ENCODE measurements around the gene TCF7L1. TPM values are rescaled to one million over a fixed set of nuclear protein-coding genes. Genes with fewer than 3 reads are reported as not detected.
"Not testable (repeated sequence)": the region's sequence is repeated elsewhere in the genome, so short reads cannot be mapped to it uniquely, and the experiment has no call there.

The TCF7L1 gene
- total RNA-seq, 2 experiments from 2014 or later = not detected

GRCh38 chr2:85326406-85327159 lies 193.4 kb downstream of the TCF7L1 start:
- Mint-ChIP-seq H3K27me3 (ENCODE audit: low read depth) (no peaks in the 10 kb centered on the region), H3K4me1 (ENCODE audit: low read depth) (peaks cover 49% of the 10 kb centered on the region), H3K27ac (peak overlapping the region; percentile 100), H3K36me3 (ENCODE audit: low read depth) (peaks cover 63% of the 10 kb centered on the region), H3K4me3 (peak overlapping the region; percentile 97), H3K9me3 (ENCODE audit: insufficient read depth) (no peaks in the 10 kb centered on the region)
- ChIA-PET POLR2A (interaction anchor here (0.5 to 2.8 kb wide), 36 partner anchors 8 to 1462 kb away, joined by 3 to 54 read pairs (median 4); partner anchors contain the start of genes C2orf68, ELMOD3, KCMF1 and MAT2A), CTCF (interaction anchor here (0.6 to 2.5 kb wide), 6 partner anchors 9 to 225 kb away, joined by 3 to 12 read pairs (median 4); partner anchors contain the start of genes ELMOD3 and RETSAT)
- DNase-seq (peak; percentile 78), ATAC-seq (peak; percentile 29)

DNA sequence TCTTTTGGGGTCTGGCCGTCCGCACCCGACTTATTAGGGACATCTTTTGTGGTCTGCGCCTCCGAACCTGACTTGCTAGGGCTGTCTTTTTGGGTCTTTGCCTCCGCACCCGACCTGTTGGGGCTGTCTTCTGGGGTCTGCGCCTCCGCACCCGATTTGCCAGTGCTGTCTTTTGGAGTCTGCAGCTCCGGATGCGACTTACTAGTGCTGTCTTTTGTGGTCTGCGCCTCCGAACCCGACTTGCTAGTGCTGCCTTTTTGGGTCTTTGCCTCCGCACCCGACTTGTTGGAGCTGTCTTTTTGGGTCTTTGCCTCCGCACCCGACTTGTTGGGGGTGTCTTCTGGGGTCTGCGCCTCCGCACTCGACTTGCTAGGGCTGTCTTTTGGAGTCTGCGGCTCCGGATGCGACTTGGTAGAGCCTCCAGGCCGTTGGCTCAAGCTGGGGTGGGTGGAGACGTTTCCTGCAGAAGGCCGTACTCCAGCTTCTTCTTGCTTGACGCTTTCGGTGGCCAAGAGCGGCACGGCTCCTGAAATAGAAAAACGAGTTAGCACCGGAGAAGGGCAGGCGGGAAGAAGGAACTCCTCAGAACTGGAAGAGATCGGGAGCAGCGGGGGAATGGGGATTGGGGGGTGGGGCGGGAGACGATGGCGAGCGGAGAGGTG lies 194.1 kb downstream of the TCF7L1 start:
- CTCF ChIA-PET = interaction anchor here (0.6 to 2.5 kb wide), 6 partner anchors 10 to 225 kb away, joined by 3 to 12 read pairs (median 4); partner anchors contain the start of genes ELMOD3 and RETSAT
- H3K27me3 Mint-ChIP-seq (ENCODE audit: low read depth) = no peaks in the 10 kb centered on the region
- POLR2A ChIA-PET = interaction anchor here (0.6 to 2.8 kb wide), 46 partner anchors 9 to 1461 kb away, joined by 3 to 54 read pairs (median 4); partner anchors contain the start of genes C2orf68, ELMOD3, KCMF1 and MAT2A
- H3K27ac Mint-ChIP-seq = peak overlapping the region; percentile 100
- H3K4me3 Mint-ChIP-seq = peak overlapping the region; percentile 97
- peaks cover 56% of the 10 kb centered on the region for H3K36me3 Mint-ChIP-seq (ENCODE audit: low read depth)
- DNase-seq = peak; percentile 79
- ATAC-seq = peak; percentile 38
- peaks cover 42% of the 10 kb centered on the region for H3K4me1 Mint-ChIP-seq (ENCODE audit: low read depth)
- H3K9me3 Mint-ChIP-seq (ENCODE audit: insufficient read depth) = no peaks in the 10 kb centered on the region

DNA sequence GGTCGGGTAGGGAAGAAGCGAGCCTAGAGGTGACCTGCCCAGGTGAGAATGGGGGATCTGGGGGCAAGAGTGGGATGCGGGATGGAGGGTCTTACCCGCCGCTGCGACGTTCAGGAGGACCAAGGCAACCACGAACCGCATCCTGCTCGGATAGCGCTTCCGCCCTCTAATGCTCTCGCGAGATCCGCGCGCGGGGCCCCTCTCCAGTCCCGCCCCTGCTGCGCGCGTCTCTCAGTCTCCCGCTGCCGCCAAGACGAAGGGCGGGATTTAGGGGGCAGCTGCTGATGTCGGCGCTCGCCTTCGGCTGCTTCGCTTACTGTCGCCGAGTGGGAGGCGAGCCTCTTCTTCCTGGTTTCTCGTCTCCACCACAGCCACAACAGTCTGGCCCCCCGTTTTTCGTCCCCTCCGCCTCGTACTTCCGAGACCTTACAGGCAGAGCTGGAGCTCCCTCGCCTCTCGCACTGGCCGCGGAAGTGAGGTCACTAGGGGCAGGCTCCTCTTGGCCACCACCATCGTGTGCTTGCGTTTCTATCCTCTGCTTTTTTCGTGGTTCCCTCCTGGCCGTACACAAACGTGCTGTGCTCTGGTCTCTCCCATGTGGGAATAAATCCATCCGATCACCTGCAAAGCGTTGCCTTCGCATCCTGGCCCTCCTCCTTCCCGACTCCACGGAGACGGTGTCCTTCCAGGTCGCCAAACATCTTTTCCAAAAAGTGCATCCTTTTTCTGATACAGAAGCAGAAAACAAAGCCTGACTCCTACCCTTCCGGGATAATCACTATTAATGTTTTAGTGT lies 194.8 kb downstream of the TCF7L1 start, which contains the start of gene TGOLN2:
TSS of gene TGOLN2 (minus strand) at position 168 of the 796 bp plus-strand sequence. CDS start at position 141, 27 bp downstream.
- DNase-seq = peak; percentile 96
- CTCF ChIA-PET = interaction anchor here (1.2 to 2.3 kb wide), 4 partner anchors 10 to 113 kb away, joined by 3 to 12 read pairs (median 4); partner anchors contain the start of genes ELMOD3 and RETSAT
- peak within 1 kb of the TSS; percentile 100 for H3K27ac Mint-ChIP-seq
- peak within 1 kb of the TSS; percentile 97 for H3K4me3 Mint-ChIP-seq
- H3K9me3 Mint-ChIP-seq (ENCODE audit: insufficient read depth) = no peaks in the 10 kb centered on the region
- peaks cover 34% of the 10 kb centered on the region for H3K4me1 Mint-ChIP-seq (ENCODE audit: low read depth)
- peak; percentile 86 for ATAC-seq
- H3K36me3 Mint-ChIP-seq (ENCODE audit: low read depth) = peaks cover 49% of the 10 kb centered on the region
- H3K27me3 Mint-ChIP-seq (ENCODE audit: low read depth) = no peaks in the 10 kb centered on the region
- POLR2A ChIA-PET = interaction anchor here (0.6 to 2.8 kb wide), 37 partner anchors 8 to 389 kb away, joined by 3 to 54 read pairs (median 4); partner anchors contain the start of genes ELMOD3, KCMF1, MAT2A and RETSAT

DNA sequence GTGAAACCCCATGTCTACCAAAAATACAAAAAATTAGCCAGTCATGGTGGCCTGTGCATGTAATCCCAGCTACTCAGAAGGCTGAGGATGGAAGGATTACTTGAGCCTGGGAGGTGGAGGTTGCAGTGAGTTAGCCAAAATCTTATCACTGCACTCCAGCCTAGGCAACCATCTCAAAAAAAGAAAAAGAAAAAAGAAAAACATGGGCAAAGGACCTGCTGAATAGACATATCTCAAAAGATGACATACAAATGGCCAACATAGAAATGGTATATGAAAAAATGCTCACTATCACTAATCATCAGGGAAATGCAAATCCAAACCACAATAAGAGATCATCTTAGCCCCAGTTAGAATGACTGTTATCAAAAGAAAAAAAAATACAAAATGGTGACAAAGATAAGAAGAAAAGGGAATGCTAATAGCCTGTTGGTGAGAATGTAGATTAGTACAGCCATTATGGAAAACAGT lies 196.0 kb downstream of the TCF7L1 start:
- H3K4me1 Mint-ChIP-seq (ENCODE audit: low read depth) = peaks cover 23% of the 10 kb centered on the region
- peak overlapping the region; percentile 5 for H3K27ac Mint-ChIP-seq
- H3K4me3 Mint-ChIP-seq = peak overlapping the region; percentile 15
- DNase-seq = no peak
- H3K36me3 Mint-ChIP-seq (ENCODE audit: low read depth) = peaks cover 37% of the 10 kb centered on the region
- H3K27me3 Mint-ChIP-seq (ENCODE audit: low read depth) = no peaks in the 10 kb centered on the region
- POLR2A ChIA-PET = interaction anchor here (0.6 to 2.8 kb wide), 4 partner anchors 25 to 211 kb away, joined by 3 to 33 read pairs (median 4); partner anchors contain the start of genes ELMOD3, MAT2A and RETSAT
- ATAC-seq = no peak
- CTCF ChIA-PET = interaction anchor here (0.8 kb wide), 1 partner anchor 24 kb away, joined by 3 read pairs; no protein-coding TSS in a partner anchor
- no peaks in the 10 kb centered on the region for H3K9me3 Mint-ChIP-seq (ENCODE audit: insufficient read depth)

- ChIA-PET CTCF (interaction anchor here (0.8 to 1.7 kb wide), 2 partner anchors 24 to 25 kb away, joined by 3 to 4 read pairs; partner anchors contain the start of genes ELMOD3 and RETSAT), POLR2A (interaction anchor here (0.8 to 1.3 kb wide), 2 partner anchors 25 kb away, joined by 4 read pairs; partner anchors contain the start of genes ELMOD3 and RETSAT)
- DNase-seq; H3K27ac Mint-ChIP-seq; H3K9me3 Mint-ChIP-seq (ENCODE audit: insufficient read depth); ATAC-seq; H3K27me3 Mint-ChIP-seq (ENCODE audit: low read depth): not testable (repeated sequence)
- peaks cover 18% of the 10 kb centered on the region for H3K4me1 Mint-ChIP-seq (ENCODE audit: low read depth)
- peak overlapping the region; percentile 15 for H3K4me3 Mint-ChIP-seq
- H3K36me3 Mint-ChIP-seq (ENCODE audit: low read depth) = peaks cover 32% of the 10 kb centered on the region
These were observed 196.5 kb downstream of the TCF7L1 start for GRCh38 chr2:85329701-85330100.

DNA sequence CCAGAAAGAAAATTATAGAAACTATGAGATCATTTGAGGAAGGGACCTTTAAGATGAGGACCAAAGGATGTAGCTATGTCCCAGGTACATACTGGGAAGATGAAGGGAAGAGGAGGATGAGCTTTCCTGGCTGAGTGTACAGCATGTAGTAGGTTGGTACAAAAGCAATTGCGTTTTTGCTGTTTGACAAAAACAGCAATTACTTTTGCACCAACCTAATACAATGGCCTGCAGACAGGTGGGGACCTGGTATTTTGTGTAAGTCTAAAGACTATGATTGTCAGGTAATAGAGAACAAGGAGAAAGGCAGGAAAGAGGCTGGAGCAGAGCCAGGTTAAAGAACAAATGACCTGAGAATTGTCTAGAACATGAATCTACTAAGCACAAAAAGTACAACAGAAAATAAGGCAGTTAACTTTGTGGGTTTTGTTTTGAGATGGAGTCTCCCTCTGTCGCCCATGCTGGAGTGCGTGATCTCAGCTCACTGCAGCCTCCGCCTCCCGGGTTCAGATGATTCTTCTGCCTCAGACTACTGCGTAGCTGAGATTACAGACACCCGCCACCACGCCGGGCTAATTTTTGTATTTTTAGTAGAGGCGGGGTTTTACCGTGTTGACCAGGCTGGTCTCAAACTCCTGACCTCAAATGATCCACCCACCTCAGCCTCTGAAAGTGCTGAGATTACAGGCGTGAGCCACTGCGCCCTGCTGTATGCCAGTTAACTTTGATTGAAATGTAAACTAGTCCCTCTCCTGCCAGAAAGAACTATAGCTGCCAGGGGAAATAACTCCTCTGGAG lies 197.8 kb downstream of the TCF7L1 start:
- no peak for DNase-seq
- Mint-ChIP-seq H3K27ac (no peak overlapping the region), H3K9me3 (ENCODE audit: insufficient read depth) (no peaks in the 10 kb centered on the region), H3K27me3 (ENCODE audit: low read depth) (no peaks in the 10 kb centered on the region), H3K4me3 (no peak overlapping the region), H3K36me3 (ENCODE audit: low read depth) (peaks cover 19% of the 10 kb centered on the region), H3K4me1 (ENCODE audit: low read depth) (peaks cover 15% of the 10 kb centered on the region)
- no peak for ATAC-seq
- ChIA-PET CTCF (interaction anchor here (1.0 to 1.7 kb wide), 2 partner anchors 24 to 28 kb away, joined by 3 to 4 read pairs; partner anchors contain the start of genes ELMOD3 and RETSAT), POLR2A (interaction anchor here (0.5 to 2.0 kb wide), 5 partner anchors 10 to 208 kb away, joined by 3 to 5 read pairs (median 4); partner anchors contain the start of genes ELMOD3, MAT2A and RETSAT)

DNA sequence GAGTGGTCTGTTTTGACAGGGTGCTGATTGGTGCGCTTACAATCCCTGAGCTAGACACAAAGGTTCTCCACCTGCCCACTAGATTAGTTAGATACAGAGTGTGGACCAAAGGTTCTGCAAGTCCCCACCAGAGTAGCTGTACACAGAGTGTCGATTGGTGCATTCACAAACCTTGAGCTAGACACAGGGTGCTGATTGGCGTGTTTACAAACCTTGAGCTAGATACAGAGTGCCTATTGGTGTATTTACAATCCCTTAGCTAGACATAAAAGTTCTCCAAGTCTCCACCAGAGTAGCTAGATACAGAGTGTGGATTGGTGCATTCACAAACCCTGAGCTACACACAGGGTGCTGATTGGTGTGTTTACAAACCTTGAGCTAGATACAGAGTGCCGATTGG lies 200.7 kb downstream of the TCF7L1 start:
- H3K27ac Mint-ChIP-seq; H3K9me3 Mint-ChIP-seq (ENCODE audit: insufficient read depth); H3K4me3 Mint-ChIP-seq; POLR2A ChIA-PET; H3K36me3 Mint-ChIP-seq (ENCODE audit: low read depth); H3K27me3 Mint-ChIP-seq (ENCODE audit: low read depth); CTCF ChIA-PET; DNase-seq; ATAC-seq: not testable (repeated sequence)
- peaks cover 13% of the 10 kb centered on the region for H3K4me1 Mint-ChIP-seq (ENCODE audit: low read depth)

GRCh38 chr2:85334928-85335327 lies 201.7 kb downstream of the TCF7L1 start:
- H3K27ac Mint-ChIP-seq = no peak overlapping the region
- no peak for DNase-seq
- CTCF ChIA-PET = no interaction called here
- no peaks in the 10 kb centered on the region for H3K9me3 Mint-ChIP-seq (ENCODE audit: insufficient read depth)
- H3K4me1 Mint-ChIP-seq (ENCODE audit: low read depth) = peaks cover 6% of the 10 kb centered on the region
- H3K27me3 Mint-ChIP-seq (ENCODE audit: low read depth) = peaks cover 11% of the 10 kb centered on the region
- H3K36me3 Mint-ChIP-seq (ENCODE audit: low read depth) = no peaks in the 10 kb centered on the region
- POLR2A ChIA-PET = no interaction called here
- ATAC-seq = no peak
- no peak overlapping the region for H3K4me3 Mint-ChIP-seq

GRCh38 chr2:85340034-85340892 lies 207.1 kb downstream of the TCF7L1 start:
- peaks cover 11% of the 10 kb centered on the region for H3K27me3 Mint-ChIP-seq (ENCODE audit: low read depth)
- no peak overlapping the region for H3K4me3 Mint-ChIP-seq
- H3K27ac Mint-ChIP-seq = no peak overlapping the region
- peaks cover 16% of the 10 kb centered on the region for H3K36me3 Mint-ChIP-seq (ENCODE audit: low read depth)
- no peaks in the 10 kb centered on the region for H3K9me3 Mint-ChIP-seq (ENCODE audit: insufficient read depth)
- ChIA-PET CTCF (no interaction called here), POLR2A (interaction anchor here (0.6 to 1.2 kb wide), 3 partner anchors 12 to 52 kb away, joined by 3 to 4 read pairs (median 4); partner anchors contain the start of genes ELMOD3 and TGOLN2)
- ATAC-seq = no peak
- DNase-seq = no peak
- H3K4me1 Mint-ChIP-seq (ENCODE audit: low read depth) = no peaks in the 10 kb centered on the region

Data from activated CD8-positive, alpha-beta T cell treated with anti-CD3 and anti-CD28 coated beads, Interleukin-2, amount 10 ng/mL, durations not matched to agents 7 days and 5 days (primary cell).